ENCODE measurements around the gene EIF1AX.

The EIF1AX gene

DNA sequence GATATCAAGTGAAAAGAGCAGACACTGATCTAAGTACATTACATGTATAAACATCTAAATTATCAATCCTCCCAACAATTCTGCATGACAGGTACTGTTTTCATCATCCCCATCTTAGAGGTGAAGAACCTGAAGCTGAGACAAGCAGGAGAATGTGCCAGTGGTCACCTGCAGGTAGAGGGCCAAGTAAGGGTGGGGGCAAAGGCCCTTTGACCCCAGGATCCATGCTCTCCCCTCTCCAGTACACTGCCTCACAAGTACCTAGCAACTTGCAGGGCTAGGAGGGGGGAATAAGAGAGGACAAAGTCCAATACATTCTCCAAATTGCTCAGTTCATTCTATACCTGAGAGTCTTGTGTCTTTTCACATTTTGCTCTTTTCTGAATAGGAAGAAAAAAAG is 16.7 kb downstream of the EIF1AX start:
- DNase-seq, result no peak

GRCh38 chrX:20118065-20118824 is 23.4 kb downstream of the EIF1AX start:
- no peak for DNase-seq

- DNase-seq, result peak; percentile 37
Observed at GRCh38 chrX:20116577-20117240, 24.9 kb downstream of the EIF1AX start, which contains the start of gene MAP7D2. TSS of gene MAP7D2 (minus strand) at chrX:20116907. CDS start at chrX:20116879, 28 bp downstream.

DNA sequence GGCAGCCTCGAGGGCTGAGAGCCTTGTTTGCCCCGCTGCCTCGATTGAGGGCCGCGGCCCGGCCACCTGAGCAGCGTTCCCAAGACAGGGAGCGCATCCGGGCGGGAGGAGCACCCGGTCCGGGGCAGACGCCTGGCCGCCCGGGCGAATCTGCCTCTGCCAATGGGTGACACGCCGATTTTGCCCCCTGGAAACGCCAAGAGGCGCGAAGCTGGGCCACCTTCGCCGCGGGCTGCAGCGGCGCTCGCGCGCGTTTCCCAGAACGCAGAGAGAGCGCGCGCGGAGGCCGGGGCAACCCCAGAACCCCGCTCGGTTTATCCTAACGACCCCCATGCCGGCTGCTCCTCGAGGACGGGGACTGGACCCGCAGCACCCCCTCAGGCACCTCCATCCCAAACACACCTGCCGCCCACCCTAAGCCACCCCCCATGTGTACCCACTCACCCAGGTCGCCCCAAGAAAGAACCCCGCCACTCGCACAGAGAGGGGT is 25.5 kb downstream of the EIF1AX start:
- no peak for DNase-seq

DNA sequence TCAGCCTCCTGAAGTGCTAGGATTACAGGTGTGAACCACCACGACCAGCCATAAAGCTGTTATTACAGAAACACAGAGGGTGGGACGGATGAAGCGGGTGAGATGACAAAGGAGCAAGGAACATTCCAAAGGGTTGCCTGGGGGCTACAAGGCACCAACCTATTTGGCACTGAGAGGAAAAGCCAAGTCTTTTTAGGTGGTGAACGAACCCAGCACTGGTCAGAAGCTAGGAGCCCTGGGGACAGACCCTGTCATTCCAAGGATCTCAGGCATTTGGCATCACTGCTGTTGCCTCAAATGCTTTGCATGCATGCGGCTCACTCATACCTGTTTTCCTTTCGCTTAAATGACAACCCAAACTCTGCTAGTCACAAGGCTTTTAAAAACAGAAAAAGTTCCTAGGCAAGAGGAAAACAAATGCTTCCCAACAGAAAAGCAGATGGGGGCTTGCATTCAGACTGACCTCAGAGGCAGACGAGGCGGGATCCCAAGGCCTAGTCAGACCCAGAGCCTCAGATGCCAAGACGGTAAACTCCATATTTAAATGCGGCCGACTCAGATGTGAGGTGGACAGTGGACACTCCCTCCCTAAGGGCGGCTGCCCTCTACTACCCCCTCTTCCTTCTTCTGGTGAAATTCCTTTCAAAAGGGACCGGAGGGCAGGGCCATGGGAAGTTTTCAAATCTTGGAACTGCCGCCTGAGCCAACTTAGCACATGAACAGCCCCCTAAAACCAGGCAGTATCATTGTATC is 29.4 kb downstream of the EIF1AX start:
- DNase-seq, result no peak

DNA sequence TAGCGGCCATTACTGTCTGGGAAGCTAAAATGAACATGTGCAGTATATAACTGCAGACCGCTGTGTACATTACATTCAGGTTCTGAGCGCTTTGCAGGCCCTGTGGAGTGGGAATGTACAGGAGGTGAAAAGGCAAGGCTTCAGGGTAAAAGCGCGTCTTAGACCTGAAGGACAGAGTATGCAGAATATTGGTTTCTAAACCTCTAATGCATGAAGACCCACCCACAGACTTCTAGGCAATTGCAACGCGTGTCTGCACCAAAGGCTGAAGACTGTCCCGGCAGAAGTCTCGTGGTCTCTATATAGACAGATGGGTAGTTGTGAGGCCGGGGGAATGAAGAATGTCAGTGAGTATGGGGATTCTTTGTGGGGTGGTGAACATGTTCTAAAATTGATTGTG is 30.4 kb downstream of the EIF1AX start:
- no peak for DNase-seq

DNA sequence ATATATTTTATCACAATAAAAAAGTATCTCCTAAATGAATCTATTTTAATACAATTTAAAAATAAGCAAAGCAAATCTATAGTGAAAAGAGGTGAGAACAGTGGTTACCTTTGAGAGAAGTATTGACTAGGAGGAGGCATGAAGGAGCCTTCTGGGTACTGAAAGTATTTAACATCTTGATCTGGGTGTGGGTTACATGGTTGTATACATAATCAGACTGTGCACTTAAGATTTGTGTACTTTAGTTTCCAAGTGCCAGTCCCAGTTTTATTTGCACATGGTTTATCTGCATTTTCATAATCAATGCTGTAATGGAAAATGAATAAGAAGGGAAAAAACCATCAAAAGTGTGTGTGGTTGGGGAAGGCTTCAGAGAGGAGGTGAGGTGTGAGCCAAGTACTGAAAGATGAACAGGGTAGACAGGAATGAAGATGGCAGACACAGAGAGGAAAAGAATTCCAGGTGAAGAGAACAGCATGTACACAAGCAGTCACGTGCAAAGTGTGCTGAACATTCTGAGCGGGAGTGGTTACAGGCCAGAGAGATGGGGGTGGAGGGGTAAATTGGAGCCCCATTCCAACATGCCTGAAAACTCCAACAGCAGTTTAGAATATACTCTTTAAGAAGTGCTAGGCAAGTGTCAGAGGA is 39.6 kb downstream of the EIF1AX start:
- no peak for DNase-seq

- no peak for DNase-seq
Observed at GRCh38 chrX:20091499-20091898, 50.1 kb downstream of the EIF1AX start.

DNA sequence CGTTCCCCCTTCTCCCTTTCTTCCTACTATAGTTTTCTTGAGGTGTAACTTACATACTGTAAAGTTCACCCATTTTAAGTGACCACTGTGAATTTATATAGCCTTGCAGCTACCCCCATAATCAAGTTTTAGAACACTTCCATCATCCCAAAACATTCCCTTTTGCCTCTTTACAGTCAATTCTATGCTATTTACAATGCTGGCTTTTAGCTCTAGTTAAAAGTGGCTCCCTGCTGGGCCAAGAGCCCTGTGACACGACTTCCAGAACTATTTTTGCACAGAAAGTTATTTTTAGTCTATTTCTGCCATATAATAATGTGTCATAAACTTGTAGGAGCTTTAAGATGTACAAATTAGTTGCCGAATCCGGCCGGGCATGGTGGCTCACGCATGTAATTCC is 51.8 kb downstream of the EIF1AX start:
- DNase-seq, result no peak

GRCh38 chrX:20080277-20080676 is 61.4 kb downstream of the EIF1AX start:
- no peak for DNase-seq

All from NCI-H526 treated with DMSO at 0.1 percent for 48 hours (cell line).